Large intestine (tissue), 3 donors: ENCODE results near the gene JAKMIP1. TPM values are rescaled to one million over a fixed set of nuclear protein-coding genes. Genes with fewer than 3 reads are reported as not detected.

Experiments
- DNase-seq, 2 donors: peaks; one replicate each; pipeline versions ENCODE4 v3.0.0 to v3.0.0-alpha.2; 2013
- H3K27ac ChIP-seq: one replicate; pipeline ENCODE4 v1.5.1; 2013; ENCODE audit warnings: low read length
- H3K27me3 ChIP-seq: 2 replicates; pipeline ENCODE4 v1.6.1; 2013; ENCODE audit warnings: low read length; ENCODE audit not compliant: control insufficient read depth, insufficient read depth
- H3K36me3 ChIP-seq: 2 replicates; pipeline ENCODE4 v1.6.1; 2013; ENCODE audit warnings: low read length; ENCODE audit not compliant: control insufficient read depth, insufficient read depth
- H3K4me1 ChIP-seq: one replicate; pipeline ENCODE4 v1.6.1; 2013; ENCODE audit warnings: low read length; ENCODE audit not compliant: control insufficient read depth, insufficient read depth
- H3K4me3 ChIP-seq: one replicate; pipeline ENCODE4 v1.5.1; 2013; ENCODE audit warnings: low read length
- H3K9me3 ChIP-seq: one replicate; pipeline ENCODE4 v1.6.1; 2013; ENCODE audit warnings: mild to moderate bottlenecking, low read depth, low read length, moderate library complexity; ENCODE audit not compliant: control insufficient read depth
- WGBS: methylation state at CpG from one replicate; pipeline ENCODE4 v1.1.5; 2013; ENCODE audit warnings: low lambda C conversion rate; ENCODE audit not compliant: insufficient coverage; 5-methylcytosine and 5-hydroxymethylcytosine counted together
- polyA plus RNA-seq: library from polyadenylated mRNA; unstranded; fragments of 120-200 nt; gene quantifications from one replicate; pipeline ENCODE4 v1.2.1, GENCODE V29; 2013

JAKMIP1 gene
- polyA plus RNA-seq, 1 donor = 2.1 TPM

DNA sequence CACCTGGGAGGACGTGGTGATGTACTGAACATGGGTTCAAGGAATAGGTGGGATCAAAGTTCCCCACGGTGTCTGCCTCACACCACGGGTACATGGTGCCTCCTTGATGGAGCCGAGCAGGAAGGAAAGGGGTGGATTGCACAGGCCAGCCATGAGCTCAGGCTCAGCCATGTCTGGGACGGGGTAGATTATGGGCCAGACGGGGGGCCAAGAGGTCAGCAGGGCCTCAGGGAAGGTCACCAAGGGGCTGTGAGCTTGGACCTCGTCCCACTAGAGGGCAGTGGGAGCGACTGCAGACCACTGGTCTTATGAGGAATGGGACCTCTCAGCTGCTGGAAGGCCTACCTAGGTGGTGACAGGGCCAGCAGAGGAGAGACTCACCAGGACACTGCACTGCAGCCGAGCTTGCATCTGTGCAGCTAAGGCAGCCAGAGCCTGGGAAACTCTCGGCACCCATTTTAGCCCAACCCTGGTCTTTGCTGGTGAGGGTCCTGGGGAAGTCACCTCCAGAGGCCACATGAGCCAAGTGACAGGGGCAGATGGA, 38.4 kb downstream of the JAKMIP1 start:
- WGBS = no CpG with 5 or more reads among the region's 10 CpGs
- no peaks in the 10 kb centered on the region for H3K36me3 ChIP-seq
- no peaks in the 10 kb centered on the region for H3K9me3 ChIP-seq
- no peak for DNase-seq
- no peaks in the 10 kb centered on the region for H3K27me3 ChIP-seq
- H3K27ac ChIP-seq = no peak overlapping the region
- no peak overlapping the region for H3K4me3 ChIP-seq
- H3K4me1 ChIP-seq = no peaks in the 10 kb centered on the region

GRCh38 chr4:6160536-6160935, 39.8 kb downstream of the JAKMIP1 start:
- Histone ChIP-seq H3K27me3 (no peaks in the 10 kb centered on the region), H3K9me3 (no peaks in the 10 kb centered on the region), H3K4me1 (no peaks in the 10 kb centered on the region), H3K36me3 (no peaks in the 10 kb centered on the region), H3K27ac (no peak overlapping the region), H3K4me3 (no peak overlapping the region)
- WGBS = 84% methylated on average over 9 of the region's 12 CpGs
- DNase-seq = no peak

DNA sequence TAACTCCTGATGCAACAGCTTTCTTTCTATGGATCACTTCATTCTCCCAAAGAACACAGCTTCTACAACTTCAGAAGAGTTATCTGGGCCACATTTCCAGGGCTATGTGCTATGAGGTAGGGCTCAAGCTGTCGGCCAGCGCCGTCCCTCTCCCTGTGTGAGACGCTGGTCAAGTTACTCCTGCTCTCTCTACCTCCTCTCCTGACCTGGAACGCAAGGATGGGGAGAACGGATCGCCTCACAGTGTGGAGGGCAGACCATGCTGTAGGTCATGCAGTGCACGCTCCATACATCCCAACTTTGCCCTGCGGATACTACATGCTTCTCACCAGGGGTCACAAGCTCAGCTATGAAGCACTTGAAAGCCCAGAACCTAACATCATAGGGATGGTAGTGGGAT, 42.4 kb downstream of the JAKMIP1 start:
- Histone ChIP-seq H3K27me3 (peaks cover 6% of the 10 kb centered on the region), H3K9me3 (no peaks in the 10 kb centered on the region), H3K4me1 (no peaks in the 10 kb centered on the region), H3K27ac (no peak overlapping the region), H3K4me3 (no peak overlapping the region), H3K36me3 (no peaks in the 10 kb centered on the region)
- no peak for DNase-seq
- WGBS = no CpG with 5 or more reads among the region's 9 CpGs

GRCh38 chr4:6155996-6156750, 44.2 kb downstream of the JAKMIP1 start:
- DNase-seq = no peak
- Histone ChIP-seq H3K4me3 (no peak overlapping the region), H3K4me1 (no peaks in the 10 kb centered on the region), H3K27me3 (peaks cover 9% of the 10 kb centered on the region), H3K27ac (no peak overlapping the region), H3K9me3 (no peaks in the 10 kb centered on the region), H3K36me3 (no peaks in the 10 kb centered on the region)
- 60% methylated on average over 1 of the region's 15 CpGs for WGBS

GRCh38 chr4:6154875-6155274, 45.5 kb downstream of the JAKMIP1 start:
- H3K9me3 ChIP-seq = no peaks in the 10 kb centered on the region
- no peaks in the 10 kb centered on the region for H3K4me1 ChIP-seq
- no peak for DNase-seq
- no peak overlapping the region for H3K4me3 ChIP-seq
- no CpG with 5 or more reads among the region's 9 CpGs for WGBS
- no peaks in the 10 kb centered on the region for H3K36me3 ChIP-seq
- H3K27me3 ChIP-seq = peaks cover 9% of the 10 kb centered on the region
- no peak overlapping the region for H3K27ac ChIP-seq

GRCh38 chr4:6153874-6154273, 46.5 kb downstream of the JAKMIP1 start:
- Histone ChIP-seq H3K27me3 (peaks cover 9% of the 10 kb centered on the region), H3K4me3 (no peak overlapping the region), H3K9me3 (no peaks in the 10 kb centered on the region), H3K36me3 (no peaks in the 10 kb centered on the region), H3K4me1 (no peaks in the 10 kb centered on the region), H3K27ac (no peak overlapping the region)
- no peak for DNase-seq
- 33% methylated on average over 1 of the region's 7 CpGs for WGBS

DNA sequence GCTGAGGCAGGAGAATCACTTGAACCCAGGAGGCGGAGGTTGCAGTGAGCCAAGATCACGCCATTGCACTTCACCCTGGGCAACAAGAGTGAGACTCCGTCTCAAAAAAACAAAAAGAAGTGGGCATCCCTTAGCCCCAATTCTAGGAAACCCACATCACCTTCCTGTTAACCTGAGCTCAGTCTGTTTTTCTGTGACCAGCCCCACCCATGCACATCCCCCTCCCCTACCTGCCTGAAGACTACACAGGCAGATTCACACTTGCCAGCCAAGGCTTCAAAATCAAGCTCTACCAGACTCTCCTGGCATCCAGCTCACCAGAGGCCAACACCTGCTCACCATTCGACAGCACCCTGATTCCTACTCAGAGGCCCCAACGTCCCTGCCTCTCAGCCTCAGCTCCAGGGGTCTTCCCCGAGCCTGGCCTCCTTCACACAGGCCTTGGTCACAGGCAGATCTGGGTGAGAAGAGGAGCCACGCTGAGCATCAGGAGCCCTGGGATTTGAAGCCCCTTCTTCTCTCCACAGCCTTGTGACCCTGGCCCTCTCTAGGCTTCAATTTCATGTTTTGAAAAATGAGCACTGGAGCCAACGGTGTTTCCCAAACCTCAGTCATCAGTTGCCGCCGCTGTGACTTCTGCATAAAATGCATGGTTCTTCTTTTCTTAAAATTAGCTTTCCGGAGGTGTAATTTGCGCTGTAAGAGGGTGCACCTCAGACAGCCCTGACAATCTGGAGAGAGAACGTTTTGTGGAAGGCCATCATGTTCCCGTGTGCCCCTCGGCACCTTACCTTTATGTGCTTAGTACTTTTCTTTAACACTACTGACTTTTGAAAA, 47.3 kb downstream of the JAKMIP1 start:
- no peaks in the 10 kb centered on the region for H3K9me3 ChIP-seq
- no CpG with 5 or more reads among the region's 15 CpGs for WGBS

GRCh38 chr4:6150046-6150735, 50.2 kb downstream of the JAKMIP1 start:
- no peaks in the 10 kb centered on the region for H3K36me3 ChIP-seq
- DNase-seq = no peak
- H3K4me1 ChIP-seq = no peaks in the 10 kb centered on the region
- peaks cover 9% of the 10 kb centered on the region for H3K27me3 ChIP-seq
- 80% methylated on average over 1 of the region's 18 CpGs for WGBS
- no peaks in the 10 kb centered on the region for H3K9me3 ChIP-seq
- no peak overlapping the region for H3K27ac ChIP-seq
- no peak overlapping the region for H3K4me3 ChIP-seq

More for the DNA sequence above, 47.3 kb downstream of the JAKMIP1 start:
- no peak for DNase-seq
- Histone ChIP-seq H3K27me3 (peaks cover 9% of the 10 kb centered on the region), H3K4me1 (no peaks in the 10 kb centered on the region), H3K27ac (no peak overlapping the region), H3K36me3 (no peaks in the 10 kb centered on the region), H3K4me3 (no peak overlapping the region)

GRCh38 chr4:6148506-6149205, 51.7 kb downstream of the JAKMIP1 start:
- no peak overlapping the region for H3K4me3 ChIP-seq
- H3K9me3 ChIP-seq = no peaks in the 10 kb centered on the region
- H3K27ac ChIP-seq = no peak overlapping the region
- H3K4me1 ChIP-seq = no peaks in the 10 kb centered on the region
- H3K27me3 ChIP-seq = peaks cover 7% of the 10 kb centered on the region
- no peaks in the 10 kb centered on the region for H3K36me3 ChIP-seq
- DNase-seq = no peak
- 100% methylated on average over 1 of the region's 20 CpGs for WGBS

- Histone ChIP-seq H3K27ac (no peak overlapping the region), H3K9me3 (no peaks in the 10 kb centered on the region), H3K4me3 (no peak overlapping the region), H3K36me3 (no peaks in the 10 kb centered on the region), H3K4me1 (no peaks in the 10 kb centered on the region), H3K27me3 (peaks cover 3% of the 10 kb centered on the region)
- DNase-seq = no peak
- WGBS = no CpG with 5 or more reads among the region's 6 CpGs
Observed at GRCh38 chr4:6147441-6147840, 52.9 kb downstream of the JAKMIP1 start.
